Esophagus (tissue), 2 donors: ENCODE data around the gene BCAS2. TPM values are rescaled to one million over a fixed set of nuclear protein-coding genes. Genes with fewer than 3 reads are reported as not detected.

Experiments used
- H3K27ac ChIP-seq, 2 donors: one replicate each; pipeline ENCODE4 v1.5.1; 2013; ENCODE audit warnings: low read depth in 2 of 2, mild to moderate bottlenecking in 2 of 2, inconsistent platforms in 1 of 2, low read length in 1 of 2, moderate library complexity in 1 of 2
- H3K27me3 ChIP-seq, 2 donors: one replicate each; pipeline ENCODE4 v1.6.1; 2013; ENCODE audit warnings: low read length in 2 of 2, control low read depth in 1 of 2, mild to moderate bottlenecking in 1 of 2; ENCODE audit not compliant: insufficient read depth in 2 of 2, control insufficient read depth in 1 of 2
- H3K36me3 ChIP-seq, 2 donors: one replicate each; pipeline ENCODE4 v1.6.1; 2013; ENCODE audit warnings: low read length in 1 of 2; ENCODE audit not compliant: control insufficient read depth in 2 of 2, insufficient read depth in 2 of 2
- H3K4me1 ChIP-seq, 2 donors: one replicate each; pipeline ENCODE4 v1.6.1; 2013; ENCODE audit warnings: low read length in 1 of 2; ENCODE audit not compliant: control insufficient read depth in 2 of 2, insufficient read depth in 2 of 2
- H3K4me3 ChIP-seq, 2 donors: one replicate each; pipeline ENCODE4 v1.5.1; 2013; ENCODE audit warnings: low read length in 2 of 2, mild to moderate bottlenecking in 2 of 2, low read depth in 1 of 2, moderate library complexity in 1 of 2
- H3K9me3 ChIP-seq, 2 donors: one replicate each; pipeline ENCODE4 v1.6.1; 2013; ENCODE audit warnings: mild to moderate bottlenecking in 2 of 2, low read depth in 1 of 2, low read length in 1 of 2, moderate library complexity in 1 of 2; ENCODE audit not compliant: control insufficient read depth in 2 of 2, insufficient read depth in 1 of 2
- WGBS, 2 donors: extraction: QIAGEN DNeasy Blood & Tissue Kit; methylation state at CpG; one replicate each; pipeline ENCODE4 v1.1.7; 2013; 5-methylcytosine and 5-hydroxymethylcytosine counted together
- polyA plus RNA-seq, 2 donors: library from polyadenylated mRNA; stranded (reverse); fragments of 200-250 nt; gene quantifications; one replicate each; pipeline ENCODE4 v1.2.3, GENCODE V29; 2013
- donor health status: healthy with polysubstance abuse.
- donor health status: Bipolar disorder and iron deficiency.

The BCAS2 gene
- polyA plus RNA-seq, 2 donors: 32.3 to 32.7 TPM

- H3K36me3 ChIP-seq: no peaks in the 10 kb centered on the region
- no peaks in the 10 kb centered on the region for H3K9me3 ChIP-seq
- H3K27ac ChIP-seq: no peak overlapping the region
- H3K4me1 ChIP-seq: no peaks in the 10 kb centered on the region
- no peak overlapping the region for H3K4me3 ChIP-seq
- 71 to 76% methylated on average over 2 of the region's 2 CpGs for WGBS, 2 donors
- H3K27me3 ChIP-seq: no peaks in the 10 kb centered on the region
Measured at GRCh38 chr1:114545796-114546195, 35.6 kb downstream of the BCAS2 start.

DNA sequence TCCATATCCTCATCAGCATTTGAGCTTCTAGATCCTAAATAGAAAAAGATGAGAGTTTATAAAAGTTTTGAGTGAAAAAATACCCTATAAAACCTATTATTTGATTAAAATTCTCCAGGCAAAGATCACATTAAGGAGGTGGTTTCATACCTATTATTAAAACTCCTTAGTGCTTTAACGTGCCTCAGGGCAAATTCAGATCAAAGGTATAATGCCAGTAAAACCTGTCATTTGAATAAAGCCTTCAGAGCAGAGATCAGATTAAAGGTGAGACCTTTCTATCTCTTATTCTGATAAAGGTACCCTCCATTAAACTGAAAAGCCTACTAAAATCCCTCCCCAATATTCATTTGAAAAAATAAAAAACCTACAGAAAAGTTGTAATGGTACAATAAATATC, 36.1 kb downstream of the BCAS2 start:
- Histone ChIP-seq H3K27ac (no peak overlapping the region), H3K27me3 (no peaks in the 10 kb centered on the region), H3K9me3 (no peaks in the 10 kb centered on the region), H3K4me3 (no peak overlapping the region), H3K36me3 (no peaks in the 10 kb centered on the region), H3K4me1 (no peaks in the 10 kb centered on the region)
- 30 to 53% methylated on average over 1 of the region's 1 CpG for WGBS, 2 donors

DNA sequence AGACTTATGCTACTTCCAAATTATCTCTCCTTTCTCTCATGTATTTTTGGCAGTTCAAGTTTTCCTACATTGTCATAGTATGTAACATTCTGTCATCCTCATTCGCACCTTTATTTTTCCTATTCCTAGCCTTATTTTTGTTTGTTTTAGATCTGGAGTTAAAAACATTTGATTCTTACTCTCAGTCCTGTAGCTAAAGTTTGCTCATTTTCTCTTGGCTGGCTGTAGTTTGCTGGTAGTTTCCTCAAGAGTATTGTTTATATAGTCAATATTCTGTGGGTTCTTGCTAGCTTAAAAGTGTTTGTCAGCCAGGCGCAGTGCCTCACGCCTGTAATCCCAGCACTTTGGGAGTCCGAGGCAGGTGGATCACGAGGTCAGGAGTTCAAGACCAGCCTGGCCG, 40.6 kb downstream of the BCAS2 start:
- Histone ChIP-seq H3K27ac (no peak overlapping the region), H3K36me3 (no peaks in the 10 kb centered on the region), H3K27me3 (no peaks in the 10 kb centered on the region), H3K4me3 (no peak overlapping the region), H3K9me3 (no peaks in the 10 kb centered on the region), H3K4me1 (no peaks in the 10 kb centered on the region)
- WGBS, 2 donors: 52 to 57% methylated on average over 6 of the region's 6 CpGs

- Histone ChIP-seq H3K4me1 (no peaks in the 10 kb centered on the region), H3K27me3 (no peaks in the 10 kb centered on the region), H3K4me3 (no peak overlapping the region), H3K36me3 (no peaks in the 10 kb centered on the region), H3K27ac (no peak overlapping the region), H3K9me3 (no peaks in the 10 kb centered on the region)
- 52 to 58% methylated on average over 3 of the region's 3 CpGs for WGBS, 2 donors
Measured at GRCh38 chr1:114540272-114540671, 41.1 kb downstream of the BCAS2 start.

DNA sequence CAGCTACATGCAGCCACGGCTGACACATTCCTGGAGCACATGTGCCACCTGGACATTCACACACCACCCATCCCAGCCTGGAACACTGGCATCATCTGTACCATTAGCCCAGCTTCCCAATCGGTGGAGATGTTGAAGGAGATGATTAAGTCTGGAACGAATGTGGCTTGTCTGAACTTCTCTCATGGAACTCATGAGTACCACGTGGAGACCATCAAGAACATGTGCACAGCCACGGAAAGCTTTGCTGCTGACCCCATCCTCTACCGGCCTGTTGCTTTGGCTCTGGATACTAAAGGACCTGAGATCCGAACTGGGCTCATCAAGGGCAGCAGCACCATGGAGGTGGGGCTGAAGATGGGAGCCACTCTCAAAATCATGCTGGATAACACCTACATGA, 45.4 kb downstream of the BCAS2 start:
- Histone ChIP-seq H3K9me3 (no peaks in the 10 kb centered on the region), H3K27ac (no peak overlapping the region)
- WGBS, 2 donors: 84 to 89% methylated on average over 7 of the region's 7 CpGs

GRCh38 chr1:114535401-114535800, 46.0 kb downstream of the BCAS2 start:
- H3K9me3 ChIP-seq: no peaks in the 10 kb centered on the region
- no peak overlapping the region for H3K4me3 ChIP-seq
- no peaks in the 10 kb centered on the region for H3K36me3 ChIP-seq
- H3K4me1 ChIP-seq: no peaks in the 10 kb centered on the region
- no peak overlapping the region for H3K27ac ChIP-seq
- no peaks in the 10 kb centered on the region for H3K27me3 ChIP-seq
- 30 to 46% methylated on average over 1 of the region's 1 CpG for WGBS, 2 donors

More for the DNA sequence above, 45.4 kb downstream of the BCAS2 start:
- no peak overlapping the region for H3K4me3 ChIP-seq
- H3K27me3 ChIP-seq: no peaks in the 10 kb centered on the region
- H3K4me1 ChIP-seq: no peaks in the 10 kb centered on the region
- H3K36me3 ChIP-seq: no peaks in the 10 kb centered on the region

GRCh38 chr1:114531094-114531493, 50.3 kb downstream of the BCAS2 start:
- Histone ChIP-seq H3K27me3 (no peaks in the 10 kb centered on the region), H3K4me1 (no peaks in the 10 kb centered on the region), H3K27ac (no peak overlapping the region), H3K9me3 (no peaks in the 10 kb centered on the region), H3K4me3 (no peak overlapping the region), H3K36me3 (no peaks in the 10 kb centered on the region)
- 0 to 52% methylated on average over 1 of the region's 1 CpG for WGBS, 2 donors

DNA sequence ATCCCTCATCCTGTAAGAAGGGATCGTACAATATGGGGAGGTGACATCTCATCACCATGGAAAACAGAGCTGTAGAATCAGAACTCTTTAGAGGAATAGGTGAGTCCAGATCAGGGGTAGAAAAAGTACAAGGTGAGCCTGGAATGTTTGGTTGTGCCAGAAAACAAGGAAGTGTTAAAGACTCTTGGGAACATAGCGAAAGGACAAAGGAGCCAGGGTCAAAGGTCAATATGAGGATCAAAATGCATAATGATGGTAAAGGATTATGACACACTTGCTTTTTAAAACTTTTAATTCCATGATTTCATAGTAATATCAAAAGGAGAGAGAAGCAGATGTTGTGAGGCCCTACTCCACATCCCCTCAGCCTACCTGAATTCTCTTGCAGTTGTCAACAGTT, 51.2 kb downstream of the BCAS2 start:
- Histone ChIP-seq H3K27me3 (no peaks in the 10 kb centered on the region), H3K9me3 (no peaks in the 10 kb centered on the region), H3K27ac (no peak overlapping the region), H3K4me1 (no peaks in the 10 kb centered on the region), H3K4me3 (no peak overlapping the region), H3K36me3 (no peaks in the 10 kb centered on the region)
- WGBS, 2 donors: 86 to 95% methylated on average over 2 of the region's 2 CpGs

- no peaks in the 10 kb centered on the region for H3K9me3 ChIP-seq
- no peaks in the 10 kb centered on the region for H3K27me3 ChIP-seq
- no peaks in the 10 kb centered on the region for H3K36me3 ChIP-seq
- no peaks in the 10 kb centered on the region for H3K4me1 ChIP-seq
- no peak overlapping the region for H3K27ac ChIP-seq
- H3K4me3 ChIP-seq: no peak overlapping the region
Measured at GRCh38 chr1:114524944-114525343, 56.5 kb downstream of the BCAS2 start.

- 50 to 66% methylated on average over 2 of the region's 2 CpGs for whole genome bisulfite sequencing, 2 donors
Measured at GRCh38 chr1:114522264-114522575, 59.2 kb downstream of the BCAS2 start.

More at GRCh38 chr1:114522264-114522575, 59.2 kb downstream of the BCAS2 start:
- no peaks in the 10 kb centered on the region for H3K27me3 ChIP-seq
- no peak overlapping the region for H3K27ac ChIP-seq
- H3K9me3 ChIP-seq: no peaks in the 10 kb centered on the region
- no peaks in the 10 kb centered on the region for H3K4me1 ChIP-seq
- no peaks in the 10 kb centered on the region for H3K36me3 ChIP-seq
- H3K4me3 ChIP-seq: no peak overlapping the region
